GM21447 (cell line): ENCODE measurements around the gene DHX58.

Experiments
- ATAC-seq: cut with Tn5 transposase; IDR thresholded peaks from one replicate; pipeline ENCODE4 v1.9.1; 2021; ENCODE audit not compliant: unreplicated experiment

The DHX58 gene

DNA sequence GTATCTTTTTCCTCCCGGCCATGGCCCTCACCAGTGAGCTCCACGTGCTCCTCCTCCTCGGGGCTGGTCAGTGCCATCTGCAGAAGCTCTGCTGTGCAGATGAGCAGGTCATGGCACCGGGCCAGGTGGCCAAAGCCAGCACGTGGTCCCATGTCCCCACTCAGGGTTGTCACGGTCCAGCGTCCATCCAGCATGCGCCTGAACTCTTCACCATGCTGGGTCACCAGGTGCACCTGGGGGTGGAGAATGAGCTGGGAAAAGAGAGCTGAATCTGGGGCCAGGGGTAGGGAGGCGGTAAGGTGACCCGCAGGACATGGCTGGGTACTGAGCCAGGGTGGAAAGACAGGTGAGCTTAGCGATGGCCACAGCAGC lies 1.3 kb downstream of the DHX58 start:
- ATAC-seq: no peak

GRCh38 chr17:42110301-42111264 lies 1.9 kb downstream of the DHX58 start:
- no peak for ATAC-seq

DNA sequence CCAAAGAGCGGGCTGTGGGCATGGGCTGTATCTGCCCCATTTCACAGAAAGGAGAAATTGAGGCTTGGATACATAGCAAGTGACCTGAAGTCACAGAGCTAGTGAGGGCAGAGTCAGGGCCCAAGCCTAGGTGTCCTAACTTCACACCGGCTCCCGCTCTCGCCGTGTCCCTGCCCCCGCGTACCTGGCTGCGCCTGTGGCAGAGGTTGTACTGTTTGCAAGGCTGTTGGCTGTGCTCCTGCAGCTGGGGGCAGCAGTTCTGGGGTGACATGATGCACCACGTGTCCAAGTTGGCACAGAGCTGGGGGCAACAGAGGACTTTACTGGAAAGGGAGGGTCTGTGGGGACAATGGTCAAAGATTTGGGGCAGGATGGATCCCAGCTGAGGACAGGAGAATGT lies 3.4 kb downstream of the DHX58 start:
- ATAC-seq: no peak

- ATAC-seq: peak; percentile 53
Measured at GRCh38 chr17:42107597-42108576, 4.6 kb downstream of the DHX58 start.

- ATAC-seq: no peak
Measured at GRCh38 chr17:42107124-42107523, 5.4 kb downstream of the DHX58 start.

GRCh38 chr17:42106009-42106408 lies 6.5 kb downstream of the DHX58 start:
- no peak for ATAC-seq

GRCh38 chr17:42104264-42104663 lies 8.2 kb downstream of the DHX58 start:
- no peak for ATAC-seq

GRCh38 chr17:42103221-42103954 lies 9.1 kb downstream of the DHX58 start:
- no peak for ATAC-seq

- ATAC-seq: no peak
Measured at GRCh38 chr17:42101513-42102292, 10.8 kb downstream of the DHX58 start.

DNA sequence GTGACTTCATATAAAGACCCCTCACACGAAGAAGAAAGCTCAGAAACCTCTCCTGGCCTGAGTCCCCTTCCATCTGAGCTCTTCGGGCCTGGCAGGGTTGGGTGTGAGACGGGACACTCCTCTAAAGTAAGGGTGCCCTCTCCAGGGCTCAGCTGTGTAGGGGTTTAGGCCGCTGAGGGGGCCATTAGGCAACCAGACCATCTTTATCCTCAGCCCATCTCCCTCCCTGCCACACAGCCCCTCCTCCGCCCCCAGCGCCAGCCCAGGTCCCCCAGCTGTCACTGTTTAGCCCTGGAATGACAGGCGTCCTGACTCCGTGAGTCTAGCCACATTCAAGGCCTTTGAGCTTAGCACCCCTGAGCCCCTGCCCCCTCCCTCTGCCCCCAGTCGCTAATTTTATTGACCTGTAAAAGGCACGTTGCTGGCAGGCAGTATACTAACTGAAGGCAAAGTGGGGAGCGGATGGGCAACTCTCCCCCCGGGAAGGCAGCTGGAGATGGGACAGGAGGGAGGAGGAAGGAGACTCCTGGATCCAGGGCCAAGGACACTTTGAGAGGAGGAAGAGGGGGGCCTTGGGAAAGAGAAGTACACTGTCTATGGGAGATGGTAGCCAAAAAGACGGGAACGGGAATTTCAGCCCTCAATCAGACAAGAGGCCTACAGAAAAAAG lies 13.6 kb downstream of the DHX58 start:
- no peak for ATAC-seq

GRCh38 chr17:42097691-42098631 lies 14.6 kb downstream of the DHX58 start, which contains the start of gene ZNF385C:
ZNF385C (minus strand) TSS chr17:42098473; CDS start chr17:42063056, 35,417 bp downstream.
- no peak for ATAC-seq

- no peak for ATAC-seq
Measured at GRCh38 chr17:42096360-42097111, 16.0 kb downstream of the DHX58 start.

GRCh38 chr17:42094375-42095069 lies 18.0 kb downstream of the DHX58 start:
- ATAC-seq: no peak

DNA sequence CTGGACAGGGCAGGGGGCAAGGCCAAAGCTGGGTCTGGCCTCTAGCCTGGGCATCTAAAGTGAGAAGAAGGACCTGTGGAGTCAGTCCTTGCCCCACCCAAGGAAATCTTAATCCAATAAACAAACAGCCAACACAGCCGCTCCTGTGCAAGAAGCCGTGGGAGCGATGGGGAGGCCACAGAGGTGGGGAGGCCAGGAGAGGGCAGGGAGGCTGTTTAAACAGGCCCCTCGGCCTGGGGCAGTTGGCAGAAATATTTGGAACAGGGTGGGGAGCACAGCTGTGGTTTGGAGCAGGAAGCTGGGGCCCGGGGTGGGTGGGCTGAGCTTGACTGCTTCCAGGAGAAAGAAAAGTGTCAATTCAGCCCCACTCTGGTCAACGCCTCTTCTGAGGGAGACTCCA lies 19.6 kb downstream of the DHX58 start:
- no peak for ATAC-seq

DNA sequence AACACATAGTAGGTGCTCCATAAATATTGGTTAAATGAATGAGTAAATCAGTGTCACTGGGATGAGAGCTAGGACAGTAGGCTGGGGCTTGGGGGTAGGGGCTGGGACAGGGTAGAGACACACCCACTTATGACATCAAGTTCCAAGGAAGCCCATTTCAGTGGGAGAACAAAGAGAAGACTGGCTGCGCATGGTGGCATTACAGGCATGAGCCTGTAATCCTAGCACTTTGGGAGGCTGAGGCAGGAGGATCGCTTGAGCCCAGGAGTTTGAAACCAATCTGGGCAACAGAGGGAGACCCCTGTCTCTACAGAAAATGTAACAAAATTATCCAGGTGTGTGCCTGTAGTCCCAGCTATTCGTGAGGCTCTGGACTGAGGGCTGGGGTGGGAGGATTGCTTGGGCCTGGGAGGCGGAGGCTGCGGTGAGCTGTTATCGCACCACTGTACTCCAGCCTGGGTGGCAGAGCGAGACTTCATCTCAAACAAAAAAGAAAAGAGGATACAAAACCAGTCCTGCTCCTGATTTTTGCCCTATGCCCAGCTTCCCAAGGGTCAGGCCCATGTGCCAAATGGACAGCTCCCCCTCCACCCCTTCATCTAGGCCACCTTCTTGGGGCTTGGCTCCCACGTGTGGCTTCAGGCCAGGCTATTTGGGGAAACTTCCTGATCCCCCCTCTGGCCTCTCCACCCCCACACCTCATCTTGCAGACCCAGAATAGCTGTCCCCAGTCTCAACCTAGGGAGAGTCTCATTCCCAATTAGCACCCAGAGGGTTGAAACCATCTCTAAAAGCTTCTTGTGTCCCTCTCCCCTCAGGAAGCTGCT lies 21.3 kb downstream of the DHX58 start:
- ATAC-seq: no peak

GRCh38 chr17:42088736-42089135 lies 23.8 kb downstream of the DHX58 start:
- no peak for ATAC-seq
